Tibial nerve (tissue), 4 donors: ENCODE data around the gene IL6ST.

Source experiments
- EP300 ChIP-seq, 2 donors: sonication (generic); formaldehyde crosslinking; IDR thresholded peaks; one replicate each; pipeline ENCODE4 v1.6.1; 2017; ENCODE audit warnings: antibody characterized with exemption in 2 of 2, mild to moderate bottlenecking in 1 of 2
- POLR2A ChIP-seq, 2 donors: fragments of 450-650 bp; IDR thresholded peaks; one replicate each; pipeline ENCODE4 v1.6.1; 2017; ENCODE audit warnings: antibody characterized with exemption in 2 of 2, mild to moderate bottlenecking in 2 of 2, moderate library complexity in 2 of 2
- TF ChIP-seq, protein P1 (sequence below), 5 experiments: fragments of 200-600 bp in 3 of 5; fragments of 450-650 bp in 2 of 5; sonication (generic) in 3 of 5; IDR thresholded peaks; one replicate each; pipeline ENCODE4 v1.5.1; 2016 to 2019; ENCODE audit warnings: antibody characterized with exemption in 5 of 5, mild to moderate bottlenecking in 3 of 5, moderate library complexity in 2 of 5

DNA sequence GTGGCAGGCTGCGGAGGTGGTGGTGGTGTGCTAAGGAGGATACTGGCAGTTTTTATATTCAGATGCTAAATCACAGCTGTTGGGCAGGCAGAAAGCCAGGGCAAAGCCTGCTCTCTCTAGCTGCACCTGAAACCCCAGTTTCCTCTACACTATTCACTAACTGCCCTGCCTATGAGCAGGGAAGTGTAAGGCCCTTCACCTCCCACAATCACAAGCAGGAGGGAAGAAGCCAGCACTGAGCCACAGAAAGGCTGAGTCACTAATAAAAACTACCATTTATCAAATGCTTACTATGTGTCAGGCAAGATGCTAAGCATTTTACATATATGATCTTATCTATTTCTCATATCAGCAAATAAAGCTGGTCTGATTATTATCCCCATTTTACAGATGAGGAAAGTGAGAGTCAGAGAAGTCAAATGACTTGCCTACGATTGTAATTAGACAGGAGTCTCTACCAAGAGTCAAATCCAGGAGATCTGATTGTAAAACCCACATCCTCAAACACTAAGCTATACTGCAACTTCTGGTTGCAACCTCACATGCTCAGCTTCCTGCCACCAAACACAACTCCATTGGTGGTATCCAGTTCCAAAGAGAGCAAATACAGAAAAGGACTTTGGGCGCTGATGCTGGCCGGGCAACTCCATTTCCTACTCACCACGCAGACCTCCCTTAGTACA is 17.7 kb upstream of the IL6ST start:
- TF ChIP-seq, protein P1, sequence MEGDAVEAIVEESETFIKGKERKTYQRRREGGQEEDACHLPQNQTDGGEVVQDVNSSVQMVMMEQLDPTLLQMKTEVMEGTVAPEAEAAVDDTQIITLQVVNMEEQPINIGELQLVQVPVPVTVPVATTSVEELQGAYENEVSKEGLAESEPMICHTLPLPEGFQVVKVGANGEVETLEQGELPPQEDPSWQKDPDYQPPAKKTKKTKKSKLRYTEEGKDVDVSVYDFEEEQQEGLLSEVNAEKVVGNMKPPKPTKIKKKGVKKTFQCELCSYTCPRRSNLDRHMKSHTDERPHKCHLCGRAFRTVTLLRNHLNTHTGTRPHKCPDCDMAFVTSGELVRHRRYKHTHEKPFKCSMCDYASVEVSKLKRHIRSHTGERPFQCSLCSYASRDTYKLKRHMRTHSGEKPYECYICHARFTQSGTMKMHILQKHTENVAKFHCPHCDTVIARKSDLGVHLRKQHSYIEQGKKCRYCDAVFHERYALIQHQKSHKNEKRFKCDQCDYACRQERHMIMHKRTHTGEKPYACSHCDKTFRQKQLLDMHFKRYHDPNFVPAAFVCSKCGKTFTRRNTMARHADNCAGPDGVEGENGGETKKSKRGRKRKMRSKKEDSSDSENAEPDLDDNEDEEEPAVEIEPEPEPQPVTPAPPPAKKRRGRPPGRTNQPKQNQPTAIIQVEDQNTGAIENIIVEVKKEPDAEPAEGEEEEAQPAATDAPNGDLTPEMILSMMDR (IDR thresholded peaks at IDR 0.05): no peak
- TF ChIP-seq POLR2A (IDR thresholded peaks at IDR 0.05) (no peak), EP300 (IDR thresholded peaks at IDR 0.05) (no peak)
